ENCODE measurements around the gene PDIA5.

- TF ChIP-seq, protein P1, sequence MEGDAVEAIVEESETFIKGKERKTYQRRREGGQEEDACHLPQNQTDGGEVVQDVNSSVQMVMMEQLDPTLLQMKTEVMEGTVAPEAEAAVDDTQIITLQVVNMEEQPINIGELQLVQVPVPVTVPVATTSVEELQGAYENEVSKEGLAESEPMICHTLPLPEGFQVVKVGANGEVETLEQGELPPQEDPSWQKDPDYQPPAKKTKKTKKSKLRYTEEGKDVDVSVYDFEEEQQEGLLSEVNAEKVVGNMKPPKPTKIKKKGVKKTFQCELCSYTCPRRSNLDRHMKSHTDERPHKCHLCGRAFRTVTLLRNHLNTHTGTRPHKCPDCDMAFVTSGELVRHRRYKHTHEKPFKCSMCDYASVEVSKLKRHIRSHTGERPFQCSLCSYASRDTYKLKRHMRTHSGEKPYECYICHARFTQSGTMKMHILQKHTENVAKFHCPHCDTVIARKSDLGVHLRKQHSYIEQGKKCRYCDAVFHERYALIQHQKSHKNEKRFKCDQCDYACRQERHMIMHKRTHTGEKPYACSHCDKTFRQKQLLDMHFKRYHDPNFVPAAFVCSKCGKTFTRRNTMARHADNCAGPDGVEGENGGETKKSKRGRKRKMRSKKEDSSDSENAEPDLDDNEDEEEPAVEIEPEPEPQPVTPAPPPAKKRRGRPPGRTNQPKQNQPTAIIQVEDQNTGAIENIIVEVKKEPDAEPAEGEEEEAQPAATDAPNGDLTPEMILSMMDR (conservative IDR thresholded peaks at IDR 0.05; ENCODE audit: low read depth, low read length) = no peak
- TF ChIP-seq RAD21 (IDR thresholded peaks at IDR 0.05; ENCODE audit: low read length) (no peak), ELK1 (IDR thresholded peaks at IDR 0.05; ENCODE audit: borderline replicate concordance, low read depth, low read length) (no peak), POLR2A (IDR thresholded peaks at IDR 0.05; ENCODE audit: low read depth, low read length) (no peak), CEBPB (IDR thresholded peaks at IDR 0.05; ENCODE audit: low read depth, low read length) (no peak)
Observed at GRCh38 chr3:123116116-123116515, 49.3 kb downstream of the PDIA5 start.
